HS-27A (cell line): ENCODE measurements around the gene SCT.

Source experiments
- DNase-seq: peaks from one replicate; pipeline ENCODE4 v3.0.0-alpha.2; 2012; ENCODE audit warnings: low read depth, missing footprints

The SCT gene

GRCh38 chr11:586376-587316 is 40.3 kb downstream of the SCT start:
- no peak for DNase-seq

- no peak for DNase-seq
Observed at GRCh38 chr11:584287-584686, 42.7 kb downstream of the SCT start.

GRCh38 chr11:581752-582151 is 45.2 kb downstream of the SCT start:
- no peak for DNase-seq

- DNase-seq: no peak
Observed at GRCh38 chr11:581342-581741, 45.6 kb downstream of the SCT start.

GRCh38 chr11:579830-580601 is 47.0 kb downstream of the SCT start:
- no peak for DNase-seq

GRCh38 chr11:578276-579035 is 48.5 kb downstream of the SCT start:
- no peak for DNase-seq

- DNase-seq: no peak
Observed at GRCh38 chr11:577611-577894, 49.4 kb downstream of the SCT start.

GRCh38 chr11:576811-577610 is 50.0 kb downstream of the SCT start:
- no peak for DNase-seq
